Inferior parietal cortex (tissue), 1 donor: ENCODE data around the gene SLC12A1.

ENCODE experiments used
- DNase-seq: peaks from one replicate; pipeline ENCODE4 v3.0.0-alpha.2; 2016; ENCODE audit errors: extremely low spot score

SLC12A1 gene

DNA sequence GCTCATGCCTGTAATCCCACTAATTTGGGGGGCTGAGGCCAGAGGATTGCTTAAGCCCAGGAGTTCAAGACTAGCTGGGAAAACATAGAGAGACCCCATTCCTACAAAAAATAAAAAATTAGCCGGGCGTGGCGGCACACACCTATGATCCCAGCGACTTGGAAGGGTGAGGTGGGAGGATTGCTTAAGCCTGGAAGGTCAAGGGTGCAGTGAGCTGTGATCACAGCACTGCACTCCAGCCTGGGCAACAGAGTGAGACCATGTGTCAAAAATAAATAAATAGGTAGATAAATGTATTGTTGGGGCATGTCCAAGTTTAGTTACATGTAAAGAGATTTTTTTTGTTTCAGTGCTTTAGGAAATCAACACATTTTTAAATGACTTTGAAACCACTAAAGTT, 36.4 kb downstream of the SLC12A1 start:
- DNase-seq = no peak

GRCh38 chr15:48244921-48245320, 38.8 kb downstream of the SLC12A1 start:
- no peak for DNase-seq

- DNase-seq = no peak
Observed at GRCh38 chr15:48248414-48248813, 42.3 kb downstream of the SLC12A1 start.

- DNase-seq = peak; percentile 71
Observed at GRCh38 chr15:48250640-48251076, 44.6 kb downstream of the SLC12A1 start.

GRCh38 chr15:48253172-48253571, 47.1 kb downstream of the SLC12A1 start:
- DNase-seq = no peak

DNA sequence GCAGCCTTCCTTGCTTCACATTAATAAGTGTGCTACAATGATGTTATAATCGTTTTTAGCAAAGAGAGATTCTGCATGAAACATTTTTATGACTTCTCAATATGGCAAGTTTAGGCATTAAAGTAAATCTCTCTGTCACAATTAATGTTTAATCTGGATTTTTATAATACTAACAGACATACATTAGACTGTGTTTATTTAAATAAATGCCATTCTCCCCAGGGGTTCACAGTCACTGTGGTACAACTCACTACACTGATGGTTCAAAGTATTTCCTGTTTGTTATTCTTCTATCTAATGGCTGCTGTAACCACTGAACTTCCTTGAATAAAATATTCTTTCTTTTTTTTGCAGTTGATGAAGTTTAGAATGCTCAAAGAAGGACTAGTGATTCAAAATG, 59.0 kb downstream of the SLC12A1 start:
- no peak for DNase-seq

- no peak for DNase-seq
Observed at GRCh38 chr15:48266024-48266689, 60.1 kb downstream of the SLC12A1 start.

DNA sequence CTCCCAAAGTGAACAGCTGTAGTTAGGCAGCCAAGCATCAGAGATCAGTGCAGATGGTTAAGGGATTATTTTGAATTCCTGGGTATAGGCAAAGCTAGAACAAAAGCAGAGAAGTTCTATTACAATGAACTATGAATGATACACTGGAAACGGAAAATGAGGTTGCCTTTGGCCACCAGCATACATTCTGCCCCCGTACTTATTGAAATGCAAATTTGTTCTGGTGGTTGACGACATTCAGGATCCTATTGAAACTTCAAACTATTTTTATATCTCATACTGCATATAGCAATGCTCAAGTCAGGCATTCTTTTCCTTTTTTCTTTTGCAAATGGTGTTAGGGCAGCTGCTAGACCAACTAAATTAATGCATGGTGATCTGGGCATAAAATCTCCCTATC, 61.7 kb downstream of the SLC12A1 start:
- no peak for DNase-seq

GRCh38 chr15:48273049-48273448, 66.9 kb downstream of the SLC12A1 start:
- no peak for DNase-seq

DNA sequence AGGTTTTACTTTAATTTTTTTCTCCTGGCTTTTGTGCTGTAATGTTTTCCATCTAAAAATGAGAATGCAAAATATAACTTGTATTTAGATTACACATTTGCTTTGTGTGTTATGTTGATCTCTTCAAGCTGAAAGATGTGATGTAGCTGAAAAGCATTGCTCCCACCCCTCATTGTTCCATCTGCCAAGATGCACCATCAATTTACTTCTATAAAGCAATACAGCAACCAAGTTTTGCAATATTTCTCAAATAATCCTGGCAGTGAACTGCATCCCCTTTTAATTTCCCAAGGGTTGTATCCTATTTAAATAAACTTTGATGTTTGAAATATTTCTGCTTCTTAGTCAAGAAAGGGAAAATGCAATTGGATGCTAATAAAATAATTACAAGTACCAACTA, 72.6 kb downstream of the SLC12A1 start:
- no peak for DNase-seq

DNA sequence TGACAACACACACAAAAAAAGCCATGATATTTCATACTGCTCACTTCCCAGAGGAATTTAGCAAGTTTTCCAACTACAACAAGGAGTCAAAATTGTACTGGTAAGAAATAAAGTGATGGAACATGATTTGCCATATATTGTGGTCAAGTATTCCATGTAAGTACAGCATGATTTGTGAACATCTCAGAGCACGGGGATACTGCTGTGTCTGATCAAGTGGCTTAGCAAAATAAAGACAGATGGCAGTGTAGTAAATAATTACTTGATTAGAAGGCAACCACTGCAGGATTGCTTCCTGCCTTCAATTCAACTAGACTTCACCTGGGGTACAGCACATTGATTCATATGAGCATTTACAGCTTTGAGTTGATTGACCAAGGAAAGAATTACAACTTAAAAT, 73.5 kb downstream of the SLC12A1 start:
- DNase-seq = no peak

GRCh38 chr15:48281674-48282073, 75.6 kb downstream of the SLC12A1 start:
- DNase-seq = no peak

DNA sequence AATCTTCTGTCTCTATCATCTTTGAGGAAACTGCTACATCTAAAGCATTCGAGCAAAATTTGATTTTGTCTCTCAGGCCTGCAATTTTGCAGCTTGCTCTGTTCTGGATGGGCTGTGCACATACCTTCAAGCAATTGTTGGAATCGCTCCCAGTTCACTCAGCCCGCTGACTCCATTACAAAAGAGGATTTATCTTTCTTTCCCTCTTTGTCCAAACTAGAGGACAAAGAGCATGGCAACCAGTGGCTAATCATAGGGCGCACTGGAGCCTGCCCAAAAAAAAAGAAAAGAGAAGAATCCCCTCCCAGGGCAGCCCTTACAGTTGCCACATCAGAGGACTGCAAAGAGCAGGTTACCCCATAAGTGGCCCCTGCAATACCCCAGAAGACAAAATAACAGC, 76.1 kb downstream of the SLC12A1 start:
- DNase-seq = no peak

GRCh38 chr15:48283396-48284145, 77.5 kb downstream of the SLC12A1 start:
- no peak for DNase-seq

DNA sequence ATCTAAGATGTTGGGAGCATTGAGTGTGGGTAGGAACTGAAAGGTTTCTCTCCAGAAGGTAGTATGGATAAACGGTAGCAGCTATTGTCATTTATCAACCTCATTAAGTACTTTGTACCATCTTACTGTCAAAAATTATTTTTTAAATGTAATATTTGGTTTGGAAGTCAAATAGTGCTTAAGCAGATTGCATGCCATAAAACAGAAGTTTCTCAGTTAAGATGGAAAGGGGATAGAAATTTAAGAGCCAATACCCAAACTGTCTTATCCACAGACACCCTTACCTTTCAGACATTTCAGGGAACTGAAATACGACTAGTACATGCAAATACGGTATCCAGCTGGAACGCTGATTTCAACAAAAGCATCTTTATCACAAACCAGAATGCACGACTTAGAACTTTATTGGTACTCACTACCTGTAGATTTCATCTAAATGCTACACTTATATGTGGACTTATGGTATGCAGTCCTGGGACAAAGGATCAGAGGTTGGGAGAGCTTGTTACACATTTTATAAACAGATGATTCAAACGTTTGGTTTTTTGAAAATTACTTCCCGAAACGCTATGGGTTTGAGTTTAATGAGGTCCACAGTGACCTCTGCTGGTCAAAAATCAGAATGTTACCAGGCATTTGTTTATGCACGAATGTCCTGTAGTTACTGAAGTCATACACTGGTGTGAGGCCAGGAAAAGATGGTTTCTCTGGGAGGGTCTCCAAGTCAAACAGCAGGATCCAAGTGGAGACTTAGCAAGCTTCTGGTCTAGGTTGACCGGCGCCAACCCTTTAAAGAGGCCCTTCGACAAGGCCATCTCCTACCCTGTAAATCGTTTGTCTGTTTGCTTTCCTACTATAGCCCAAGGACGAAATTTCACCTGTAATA, 79.5 kb downstream of the SLC12A1 start:
- DNase-seq = peak; percentile 91

- DNase-seq = no peak
Observed at GRCh38 chr15:48289628-48290027, 83.5 kb downstream of the SLC12A1 start.

DNA sequence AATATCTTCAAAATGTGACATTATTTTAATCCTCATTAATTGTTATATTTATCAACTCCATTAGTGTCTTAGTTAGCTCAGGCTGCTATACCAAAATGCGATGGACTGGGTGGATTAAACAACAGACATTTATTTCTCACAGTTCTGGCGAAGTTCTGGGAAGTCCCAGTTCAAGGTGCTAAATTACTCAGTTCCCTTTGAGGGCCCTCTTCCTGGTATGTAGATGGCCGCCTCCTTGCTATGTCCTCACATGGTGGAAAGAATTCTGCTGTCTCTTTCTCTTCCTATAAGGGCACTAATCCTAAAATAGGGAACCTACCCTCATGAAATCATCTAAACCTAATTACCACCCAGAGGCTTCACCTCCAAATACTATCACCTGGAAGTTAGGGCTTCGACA, 86.4 kb downstream of the SLC12A1 start:
- no peak for DNase-seq

DNA sequence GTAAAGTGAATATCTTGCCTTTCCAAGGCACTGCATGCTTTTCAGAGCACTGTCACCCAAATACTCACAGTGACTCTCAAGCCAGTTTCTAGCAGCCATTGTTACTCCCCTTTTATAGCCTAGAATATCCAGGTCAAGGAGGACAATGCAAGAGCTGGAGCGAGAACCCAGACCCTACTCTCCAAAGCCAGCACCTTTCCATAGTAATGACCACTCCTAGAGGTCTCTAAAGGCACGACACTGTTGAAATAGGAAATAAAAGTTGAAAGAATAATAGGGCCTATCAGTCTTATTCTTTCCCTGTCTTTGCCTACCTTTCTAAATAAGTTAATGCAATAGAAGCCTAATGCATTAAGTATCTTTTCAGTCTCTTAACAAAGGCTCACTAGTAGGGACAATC, 91.6 kb downstream of the SLC12A1 start:
- no peak for DNase-seq

DNA sequence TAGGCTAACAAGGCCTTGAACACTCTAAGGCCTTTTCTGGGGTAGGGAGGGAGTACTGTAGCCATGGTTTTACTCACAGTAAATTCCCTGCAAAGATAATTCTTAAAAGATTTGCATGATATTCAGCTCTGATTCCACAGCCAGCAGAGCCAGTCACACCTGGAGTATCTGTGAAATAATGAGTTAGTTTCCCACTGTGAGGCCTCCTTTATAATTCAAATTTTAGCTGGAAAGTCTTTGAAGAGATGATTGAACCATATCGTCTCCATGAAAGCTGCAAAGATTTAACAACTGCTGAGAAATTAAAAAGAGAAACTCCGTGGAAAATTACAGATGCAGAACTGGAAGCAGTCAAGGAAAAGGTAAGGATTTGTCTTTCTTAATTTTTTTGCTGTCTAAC, 92.8 kb downstream of the SLC12A1 start:
- no peak for DNase-seq

GRCh38 chr15:48300038-48300437, 93.9 kb downstream of the SLC12A1 start:
- no peak for DNase-seq

DNA sequence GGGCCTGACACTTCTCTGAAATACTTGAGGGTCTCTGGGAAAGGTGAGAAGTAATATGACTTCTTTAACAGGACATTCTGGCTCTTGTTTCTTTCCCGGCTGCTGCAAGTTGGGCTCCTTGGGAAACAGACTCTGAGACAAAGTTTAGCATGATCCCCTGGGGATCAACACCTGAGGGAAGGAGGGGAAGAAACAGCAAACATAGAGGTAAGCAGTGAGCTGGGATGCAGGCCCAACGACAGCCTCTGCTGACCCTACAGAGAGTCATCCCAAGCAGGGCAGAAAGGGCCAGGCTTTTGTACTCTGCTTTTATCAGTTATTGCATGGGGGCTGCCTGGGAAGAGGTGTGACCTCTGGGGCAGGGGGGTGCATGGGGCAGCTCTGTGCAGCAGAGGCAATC, 98.3 kb downstream of the SLC12A1 start:
- no peak for DNase-seq

GRCh38 chr15:48306639-48307038, 100.5 kb downstream of the SLC12A1 start:
- DNase-seq = no peak

DNA sequence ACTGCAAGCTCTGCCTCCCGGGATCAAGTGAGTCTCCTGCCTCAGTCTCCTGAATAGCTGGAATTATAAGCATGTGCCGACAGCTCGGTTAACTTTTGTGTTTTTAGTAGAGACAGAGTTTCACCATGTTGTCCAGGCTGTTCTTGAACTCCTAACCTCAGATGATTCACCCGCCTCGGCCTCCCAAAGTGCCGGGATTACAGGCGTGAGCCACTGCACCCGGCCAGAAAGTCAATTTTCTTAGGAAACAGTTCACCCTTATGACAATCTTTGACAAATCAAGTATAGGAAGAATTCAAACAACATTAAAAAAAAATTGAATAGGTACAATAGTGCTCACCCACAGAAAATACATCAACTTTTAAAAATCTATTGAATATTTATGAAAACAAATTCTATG, 101.5 kb downstream of the SLC12A1 start:
- no peak for DNase-seq
